Stimulated activated naive CD8-positive, alpha-beta T cell treated with anti-CD3 and anti-CD28 coated beads, Interleukin-15, Interleukin-2, amounts not matched to agents 100 ng/mL and 50 ng/mL, for 24 hours (primary cell): ENCODE results near the gene COP1.
"Not testable (repeated sequence)": the region's sequence is repeated elsewhere in the genome, so short reads cannot be mapped to it uniquely, and the experiment has no call there.

Source experiments
- H3K27ac Mint-ChIP-seq: one replicate; pipeline ENCODE4 v1.8.0; 2021; ENCODE audit warnings: mild to moderate bottlenecking, mixed read lengths
- H3K27me3 Mint-ChIP-seq: one replicate; pipeline ENCODE4 v1.8.0; 2021; ENCODE audit warnings: mixed read lengths
- H3K36me3 Mint-ChIP-seq: one replicate; pipeline ENCODE4 v1.8.0; 2021; ENCODE audit warnings: low read depth, mixed read lengths
- H3K4me1 Mint-ChIP-seq: one replicate; pipeline ENCODE4 v1.8.0; 2021; ENCODE audit warnings: low read depth, mixed read lengths
- H3K4me3 Mint-ChIP-seq: one replicate; pipeline ENCODE4 v1.8.0; 2021; ENCODE audit warnings: mild to moderate bottlenecking, mixed read lengths
- H3K9me3 Mint-ChIP-seq: one replicate; pipeline ENCODE4 v1.8.0; 2021; ENCODE audit warnings: mixed read lengths

Gene COP1

GRCh38 chr1:176058686-176059085 is 148.4 kb downstream of the COP1 start:
- H3K27ac Mint-ChIP-seq, result no peak overlapping the region
- no peaks in the 10 kb centered on the region for H3K27me3 Mint-ChIP-seq
- H3K4me3 Mint-ChIP-seq, result no peak overlapping the region
- H3K9me3 Mint-ChIP-seq, result no peaks in the 10 kb centered on the region
- H3K36me3 Mint-ChIP-seq, result peaks cover 15% of the 10 kb centered on the region
- peaks cover 3% of the 10 kb centered on the region for H3K4me1 Mint-ChIP-seq

GRCh38 chr1:176056312-176056711 is 150.8 kb downstream of the COP1 start:
- H3K27me3 Mint-ChIP-seq, result no peaks in the 10 kb centered on the region

GRCh38 chr1:176055398-176055797 is 151.7 kb downstream of the COP1 start:
- no peaks in the 10 kb centered on the region for H3K27me3 Mint-ChIP-seq
- no peak overlapping the region for H3K27ac Mint-ChIP-seq
- peaks cover 8% of the 10 kb centered on the region for H3K36me3 Mint-ChIP-seq
- no peaks in the 10 kb centered on the region for H3K9me3 Mint-ChIP-seq
- H3K4me3 Mint-ChIP-seq, result no peak overlapping the region
- H3K4me1 Mint-ChIP-seq, result peaks cover 3% of the 10 kb centered on the region

More at GRCh38 chr1:176056312-176056711, 150.8 kb downstream of the COP1 start:
- no peak overlapping the region for H3K4me3 Mint-ChIP-seq
- H3K9me3 Mint-ChIP-seq, result no peaks in the 10 kb centered on the region
- no peak overlapping the region for H3K27ac Mint-ChIP-seq
- peaks cover 3% of the 10 kb centered on the region for H3K4me1 Mint-ChIP-seq
- H3K36me3 Mint-ChIP-seq, result peaks cover 8% of the 10 kb centered on the region

- H3K27ac Mint-ChIP-seq, result no peak overlapping the region
- peaks cover 3% of the 10 kb centered on the region for H3K4me1 Mint-ChIP-seq
- no peak overlapping the region for H3K4me3 Mint-ChIP-seq
- peaks cover 6% of the 10 kb centered on the region for H3K36me3 Mint-ChIP-seq
- no peaks in the 10 kb centered on the region for H3K27me3 Mint-ChIP-seq
- H3K9me3 Mint-ChIP-seq, result no peaks in the 10 kb centered on the region
Measured at GRCh38 chr1:176051902-176052518, 155.1 kb downstream of the COP1 start.

- Mint-ChIP-seq H3K4me1 (peaks cover 3% of the 10 kb centered on the region), H3K27me3 (no peaks in the 10 kb centered on the region), H3K27ac (no peak overlapping the region), H3K4me3 (no peak overlapping the region), H3K36me3 (peaks cover 6% of the 10 kb centered on the region), H3K9me3 (no peaks in the 10 kb centered on the region)
Measured at GRCh38 chr1:176051402-176051801, 155.7 kb downstream of the COP1 start.

GRCh38 chr1:176049582-176049981 is 157.5 kb downstream of the COP1 start:
- H3K4me1 Mint-ChIP-seq, result no peaks in the 10 kb centered on the region
- no peaks in the 10 kb centered on the region for H3K9me3 Mint-ChIP-seq
- no peak overlapping the region for H3K27ac Mint-ChIP-seq
- H3K27me3 Mint-ChIP-seq, result no peaks in the 10 kb centered on the region
- H3K4me3 Mint-ChIP-seq, result no peak overlapping the region
- H3K36me3 Mint-ChIP-seq, result peaks cover 12% of the 10 kb centered on the region

GRCh38 chr1:176046926-176047325 is 160.2 kb downstream of the COP1 start:
- no peaks in the 10 kb centered on the region for H3K4me1 Mint-ChIP-seq
- H3K4me3 Mint-ChIP-seq, result no peak overlapping the region
- H3K9me3 Mint-ChIP-seq, result no peaks in the 10 kb centered on the region
- H3K36me3 Mint-ChIP-seq, result peaks cover 19% of the 10 kb centered on the region
- no peaks in the 10 kb centered on the region for H3K27me3 Mint-ChIP-seq
- H3K27ac Mint-ChIP-seq, result no peak overlapping the region

GRCh38 chr1:176043537-176043936 is 163.5 kb downstream of the COP1 start:
- Mint-ChIP-seq H3K4me1 (peaks cover 3% of the 10 kb centered on the region), H3K36me3 (peaks cover 37% of the 10 kb centered on the region)

GRCh38 chr1:176033881-176034280 is 173.2 kb downstream of the COP1 start:
- H3K36me3 Mint-ChIP-seq, result peaks cover 61% of the 10 kb centered on the region
- H3K27me3 Mint-ChIP-seq, result no peaks in the 10 kb centered on the region
- H3K4me1 Mint-ChIP-seq, result peaks cover under 1% of the 10 kb centered on the region
- H3K27ac Mint-ChIP-seq, result no peak overlapping the region
- H3K9me3 Mint-ChIP-seq, result no peaks in the 10 kb centered on the region
- no peak overlapping the region for H3K4me3 Mint-ChIP-seq

More at GRCh38 chr1:176043537-176043936, 163.5 kb downstream of the COP1 start:
- no peaks in the 10 kb centered on the region for H3K9me3 Mint-ChIP-seq
- H3K4me3 Mint-ChIP-seq, result no peak overlapping the region
- no peaks in the 10 kb centered on the region for H3K27me3 Mint-ChIP-seq
- H3K27ac Mint-ChIP-seq, result no peak overlapping the region

GRCh38 chr1:176033474-176033873 is 173.6 kb downstream of the COP1 start:
- Mint-ChIP-seq H3K4me1 (peaks cover 3% of the 10 kb centered on the region), H3K9me3 (no peaks in the 10 kb centered on the region), H3K36me3 (peaks cover 58% of the 10 kb centered on the region), H3K27ac (no peak overlapping the region), H3K4me3 (no peak overlapping the region), H3K27me3 (no peaks in the 10 kb centered on the region)

- no peak overlapping the region for H3K27ac Mint-ChIP-seq
- H3K4me3 Mint-ChIP-seq, result no peak overlapping the region
- H3K36me3 Mint-ChIP-seq, result peaks cover 55% of the 10 kb centered on the region
- H3K9me3 Mint-ChIP-seq, result no peaks in the 10 kb centered on the region
- no peaks in the 10 kb centered on the region for H3K27me3 Mint-ChIP-seq
- peaks cover 15% of the 10 kb centered on the region for H3K4me1 Mint-ChIP-seq
Measured at GRCh38 chr1:176032040-176032645, 174.9 kb downstream of the COP1 start.

- H3K27ac Mint-ChIP-seq, result no peak overlapping the region
- no peak overlapping the region for H3K4me3 Mint-ChIP-seq
- H3K27me3 Mint-ChIP-seq, result no peaks in the 10 kb centered on the region
- H3K4me1 Mint-ChIP-seq, result peaks cover 15% of the 10 kb centered on the region
- peaks cover 32% of the 10 kb centered on the region for H3K36me3 Mint-ChIP-seq
- no peaks in the 10 kb centered on the region for H3K9me3 Mint-ChIP-seq
Measured at GRCh38 chr1:176029609-176030008, 177.5 kb downstream of the COP1 start.

GRCh38 chr1:176029155-176029554 is 177.9 kb downstream of the COP1 start:
- Mint-ChIP-seq H3K36me3 (peaks cover 32% of the 10 kb centered on the region), H3K4me1 (peaks cover 15% of the 10 kb centered on the region), H3K9me3 (no peaks in the 10 kb centered on the region), H3K4me3 (no peak overlapping the region), H3K27me3 (no peaks in the 10 kb centered on the region), H3K27ac (no peak overlapping the region)

- Mint-ChIP-seq H3K36me3 (peaks cover 39% of the 10 kb centered on the region), H3K27ac (peak overlapping the region; percentile 22), H3K4me1 (peaks cover 20% of the 10 kb centered on the region)
- H3K27me3 Mint-ChIP-seq, H3K9me3 Mint-ChIP-seq, H3K4me3 Mint-ChIP-seq: not testable (repeated sequence)
Measured at GRCh38 chr1:176027934-176028333, 179.2 kb downstream of the COP1 start.

GRCh38 chr1:176022574-176022973 is 184.5 kb downstream of the COP1 start:
- H3K9me3 Mint-ChIP-seq, result no peaks in the 10 kb centered on the region
- H3K27me3 Mint-ChIP-seq, result no peaks in the 10 kb centered on the region
- peaks cover 13% of the 10 kb centered on the region for H3K4me1 Mint-ChIP-seq
- H3K27ac Mint-ChIP-seq, result no peak overlapping the region
- H3K4me3 Mint-ChIP-seq, result no peak overlapping the region
- H3K36me3 Mint-ChIP-seq, result peaks cover 33% of the 10 kb centered on the region

GRCh38 chr1:176017722-176018121 is 189.4 kb downstream of the COP1 start:
- Mint-ChIP-seq H3K36me3 (peaks cover 37% of the 10 kb centered on the region), H3K9me3 (no peaks in the 10 kb centered on the region), H3K27me3 (no peaks in the 10 kb centered on the region), H3K4me3 (no peak overlapping the region), H3K27ac (no peak overlapping the region), H3K4me1 (peaks cover 3% of the 10 kb centered on the region)
